IPS-15b (cell line): ENCODE data around the gene LRRC55.

Source experiments
- H3K27me3 ChIP-seq: one replicate; pipeline ENCODE4 v1.6.1; 2013; ENCODE audit warnings: low read length; ENCODE audit not compliant: control insufficient read depth, insufficient read depth
- H3K36me3 ChIP-seq: one replicate; pipeline ENCODE4 v1.6.1; 2013; ENCODE audit warnings: low read length; ENCODE audit not compliant: control insufficient read depth, insufficient read depth
- H3K4me1 ChIP-seq: one replicate; pipeline ENCODE4 v1.6.1; 2013; ENCODE audit warnings: mild to moderate bottlenecking, low read length; ENCODE audit not compliant: control insufficient read depth, insufficient read depth
- H3K4me3 ChIP-seq: one replicate; pipeline ENCODE4 v1.5.1; 2013; ENCODE audit warnings: low read depth, low read length
- H3K9ac ChIP-seq: one replicate; pipeline ENCODE4 v1.6.1; 2013; ENCODE audit warnings: low read depth, mild to moderate bottlenecking, low read length
- H3K9me3 ChIP-seq: one replicate; pipeline ENCODE4 v1.6.1; 2013; ENCODE audit warnings: mild to moderate bottlenecking, low read length; ENCODE audit not compliant: control insufficient read depth, insufficient read depth

The LRRC55 gene

DNA sequence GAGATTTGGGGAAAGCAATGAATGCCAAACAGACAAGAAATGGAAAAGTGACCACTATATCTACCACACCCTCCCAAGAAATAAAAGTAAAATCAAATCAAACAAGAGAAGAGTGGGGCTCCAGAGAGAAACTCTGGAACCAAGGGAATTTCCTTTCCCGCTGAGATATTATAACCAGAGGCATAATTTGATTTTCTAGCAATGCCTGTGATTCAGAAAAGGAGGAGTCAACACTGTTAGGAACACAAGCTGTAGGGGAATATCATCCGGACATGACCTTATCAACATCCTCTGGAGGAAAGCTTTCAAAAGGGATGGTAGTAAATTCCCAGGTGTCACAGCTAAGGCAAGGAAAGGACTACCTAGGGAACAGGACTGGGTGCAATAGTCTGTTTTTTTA lies 29.6 kb upstream of the LRRC55 start:
- no peak overlapping the region for H3K9ac ChIP-seq
- H3K27me3 ChIP-seq: no peaks in the 10 kb centered on the region
- no peaks in the 10 kb centered on the region for H3K9me3 ChIP-seq
- peaks cover 17% of the 10 kb centered on the region for H3K4me1 ChIP-seq
- no peak overlapping the region for H3K4me3 ChIP-seq
- no peaks in the 10 kb centered on the region for H3K36me3 ChIP-seq

GRCh38 chr11:57153448-57153847 lies 28.3 kb upstream of the LRRC55 start:
- H3K9ac ChIP-seq: no peak overlapping the region
- H3K36me3 ChIP-seq: no peaks in the 10 kb centered on the region
- no peaks in the 10 kb centered on the region for H3K9me3 ChIP-seq
- H3K4me1 ChIP-seq: peaks cover 17% of the 10 kb centered on the region
- H3K27me3 ChIP-seq: no peaks in the 10 kb centered on the region
- no peak overlapping the region for H3K4me3 ChIP-seq

DNA sequence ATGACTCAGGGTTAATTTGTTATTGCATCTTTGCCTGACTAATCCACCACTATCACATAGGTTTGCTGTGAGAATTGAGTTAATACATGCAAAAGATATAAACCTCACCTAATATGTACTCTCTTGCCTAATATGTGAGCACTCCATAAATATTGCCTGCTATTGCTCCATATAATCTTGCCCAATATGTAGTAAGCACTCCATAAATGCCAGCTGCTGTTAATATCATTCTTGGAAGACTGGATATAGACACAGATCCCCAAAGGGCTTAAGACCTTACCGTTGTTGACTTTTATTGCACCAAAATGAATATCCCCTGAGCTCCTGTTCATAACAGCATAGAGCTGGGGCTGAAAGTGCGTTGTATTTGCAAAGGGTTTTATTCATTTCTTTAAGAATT lies 27.0 kb upstream of the LRRC55 start:
- Histone ChIP-seq H3K4me3 (no peak overlapping the region), H3K9ac (no peak overlapping the region), H3K27me3 (no peaks in the 10 kb centered on the region), H3K9me3 (no peaks in the 10 kb centered on the region), H3K36me3 (no peaks in the 10 kb centered on the region), H3K4me1 (peaks cover 17% of the 10 kb centered on the region)

GRCh38 chr11:57155400-57155799 lies 26.4 kb upstream of the LRRC55 start:
- Histone ChIP-seq H3K9ac (no peak overlapping the region), H3K27me3 (no peaks in the 10 kb centered on the region), H3K9me3 (no peaks in the 10 kb centered on the region), H3K4me3 (no peak overlapping the region), H3K4me1 (peaks cover 17% of the 10 kb centered on the region), H3K36me3 (no peaks in the 10 kb centered on the region)

DNA sequence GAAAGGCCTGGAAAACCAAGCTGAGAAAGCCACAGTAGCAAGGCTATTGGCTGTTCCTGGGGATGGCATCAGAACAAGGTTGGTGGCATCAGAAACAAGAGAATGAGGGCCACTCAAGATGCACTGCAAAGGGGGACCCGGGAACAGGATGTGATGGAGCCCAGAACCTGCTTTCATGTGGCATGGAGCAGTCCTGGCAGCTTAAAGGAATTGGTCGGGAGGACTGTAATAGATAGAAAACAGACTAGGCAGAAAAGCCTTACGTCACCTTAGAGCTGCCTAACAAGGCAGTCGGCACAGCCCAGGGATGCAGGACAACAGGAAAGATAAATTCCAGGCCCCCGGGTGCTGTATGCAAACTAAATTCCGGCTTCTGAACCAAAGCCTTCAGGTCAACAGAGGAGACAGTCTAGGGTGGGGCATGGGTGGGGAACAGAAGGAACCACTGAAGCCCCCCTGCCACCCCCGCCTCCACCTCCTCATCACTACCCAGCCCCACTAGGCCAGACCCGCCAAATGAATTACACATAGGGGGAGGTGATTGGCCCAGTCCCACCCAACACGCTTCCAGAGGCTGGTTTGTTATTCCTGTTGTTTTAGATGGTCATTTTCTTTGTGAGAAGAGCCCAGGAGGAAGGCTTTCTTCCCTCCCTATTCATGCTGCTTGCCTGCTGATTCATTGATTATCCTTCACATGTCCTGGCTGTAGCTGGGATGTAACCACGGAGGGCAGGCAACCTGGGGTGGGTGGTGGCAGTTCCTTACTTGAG lies 25.7 kb upstream of the LRRC55 start:
- no peaks in the 10 kb centered on the region for H3K27me3 ChIP-seq
- H3K9ac ChIP-seq: no peak overlapping the region
- no peaks in the 10 kb centered on the region for H3K9me3 ChIP-seq
- peaks cover 17% of the 10 kb centered on the region for H3K4me1 ChIP-seq
- no peak overlapping the region for H3K4me3 ChIP-seq
- no peaks in the 10 kb centered on the region for H3K36me3 ChIP-seq

- H3K4me3 ChIP-seq: no peak overlapping the region
- H3K9me3 ChIP-seq: no peaks in the 10 kb centered on the region
- H3K27me3 ChIP-seq: no peaks in the 10 kb centered on the region
- H3K36me3 ChIP-seq: no peaks in the 10 kb centered on the region
- peaks cover 17% of the 10 kb centered on the region for H3K4me1 ChIP-seq
- H3K9ac ChIP-seq: no peak overlapping the region
Measured at GRCh38 chr11:57156928-57157327, 24.8 kb upstream of the LRRC55 start.

GRCh38 chr11:57157624-57158023 lies 24.1 kb upstream of the LRRC55 start:
- Histone ChIP-seq H3K27me3 (no peaks in the 10 kb centered on the region), H3K9ac (no peak overlapping the region), H3K4me1 (peaks cover 17% of the 10 kb centered on the region), H3K9me3 (no peaks in the 10 kb centered on the region), H3K36me3 (no peaks in the 10 kb centered on the region), H3K4me3 (no peak overlapping the region)

- no peaks in the 10 kb centered on the region for H3K36me3 ChIP-seq
- no peaks in the 10 kb centered on the region for H3K27me3 ChIP-seq
- H3K9me3 ChIP-seq: no peaks in the 10 kb centered on the region
- no peak overlapping the region for H3K4me3 ChIP-seq
- peaks cover 17% of the 10 kb centered on the region for H3K4me1 ChIP-seq
- no peak overlapping the region for H3K9ac ChIP-seq
Measured at GRCh38 chr11:57158180-57158579, 23.6 kb upstream of the LRRC55 start.

DNA sequence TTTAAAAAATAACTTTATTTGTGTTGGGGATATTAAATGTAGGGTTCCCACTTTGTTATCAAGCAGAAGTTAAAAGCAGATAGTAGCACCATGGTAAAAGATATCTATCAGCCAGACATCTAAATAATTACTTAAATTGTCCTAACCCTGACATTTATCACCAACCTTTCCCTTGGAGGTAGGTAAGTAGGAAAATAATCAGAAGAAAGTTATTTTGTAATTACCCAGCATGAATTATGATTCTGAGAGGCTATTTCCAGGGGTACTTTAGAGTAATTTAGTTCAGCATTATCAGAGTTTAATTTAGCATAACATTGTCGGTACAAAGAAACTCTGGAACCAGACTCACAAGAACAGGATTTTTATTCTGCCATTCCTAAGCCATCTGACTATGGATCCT lies 23.2 kb upstream of the LRRC55 start:
- Histone ChIP-seq H3K9ac (no peak overlapping the region), H3K9me3 (no peaks in the 10 kb centered on the region), H3K4me1 (peaks cover 17% of the 10 kb centered on the region), H3K4me3 (no peak overlapping the region), H3K36me3 (no peaks in the 10 kb centered on the region), H3K27me3 (no peaks in the 10 kb centered on the region)

DNA sequence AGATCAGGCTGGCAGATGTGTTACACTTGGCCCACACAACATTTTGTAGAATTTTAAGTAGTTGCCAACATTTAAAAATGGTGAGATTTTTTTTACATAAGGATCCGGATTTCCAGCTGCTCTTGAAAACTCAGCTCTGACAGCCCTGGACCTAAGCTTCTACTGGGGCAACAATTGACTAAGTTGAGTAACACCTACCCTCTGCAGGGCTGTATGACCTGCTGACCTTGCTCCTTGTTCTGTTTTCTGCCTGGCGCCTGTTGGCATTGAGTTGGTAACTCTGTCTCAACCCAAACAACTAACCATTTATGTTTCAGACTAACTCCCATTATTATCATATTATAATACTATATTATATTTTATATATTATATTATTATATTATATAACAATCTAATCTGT lies 21.1 kb upstream of the LRRC55 start:
- Histone ChIP-seq H3K4me3 (no peak overlapping the region), H3K27me3 (no peaks in the 10 kb centered on the region), H3K9me3 (no peaks in the 10 kb centered on the region), H3K36me3 (no peaks in the 10 kb centered on the region), H3K9ac (no peak overlapping the region), H3K4me1 (peaks cover 12% of the 10 kb centered on the region)

GRCh38 chr11:57161351-57161750 lies 20.4 kb upstream of the LRRC55 start:
- no peak overlapping the region for H3K4me3 ChIP-seq
- H3K27me3 ChIP-seq: no peaks in the 10 kb centered on the region
- H3K9ac ChIP-seq: no peak overlapping the region
- H3K4me1 ChIP-seq: peaks cover 8% of the 10 kb centered on the region
- no peaks in the 10 kb centered on the region for H3K9me3 ChIP-seq
- H3K36me3 ChIP-seq: no peaks in the 10 kb centered on the region

DNA sequence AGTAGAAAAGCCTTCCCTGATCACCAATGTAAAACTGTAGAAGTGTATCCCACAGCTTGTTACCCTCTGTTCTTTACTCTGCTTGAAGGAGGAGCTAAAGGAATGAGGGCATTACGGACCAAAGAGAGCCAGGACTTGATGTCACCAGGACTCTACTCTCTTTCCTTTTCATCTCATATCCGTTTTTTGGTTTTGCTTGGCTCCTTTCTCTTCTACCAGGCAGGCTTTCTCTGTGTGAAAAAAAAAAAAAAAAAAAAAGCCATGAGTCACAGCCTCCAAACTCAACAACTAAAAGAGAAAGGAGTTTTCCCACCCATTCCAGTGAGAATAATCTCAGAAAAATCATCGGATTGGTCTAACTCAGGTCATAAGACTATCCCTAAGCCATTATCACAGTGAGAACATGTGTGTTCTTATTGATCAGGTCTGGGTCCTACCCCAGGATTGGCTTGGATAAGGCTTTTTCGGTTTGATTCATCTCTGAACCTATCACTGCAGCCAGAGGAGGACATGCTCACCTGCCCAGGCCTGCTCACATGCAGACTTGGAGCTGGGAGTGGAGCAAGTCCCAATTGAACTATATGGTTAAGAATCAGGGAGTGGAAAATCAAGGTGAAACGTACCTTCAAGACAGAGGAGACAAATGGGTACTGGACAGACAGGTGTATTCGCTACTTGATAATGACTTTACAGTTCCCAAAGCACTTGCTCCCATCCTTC lies 19.4 kb upstream of the LRRC55 start:
- H3K9ac ChIP-seq: no peak overlapping the region
- H3K4me1 ChIP-seq: no peaks in the 10 kb centered on the region
- no peak overlapping the region for H3K4me3 ChIP-seq
- no peaks in the 10 kb centered on the region for H3K9me3 ChIP-seq
- H3K36me3 ChIP-seq: no peaks in the 10 kb centered on the region
- H3K27me3 ChIP-seq: no peaks in the 10 kb centered on the region
